Suppressor macrophage treated with lipopolysaccharide for 4 hours (primary cell): ENCODE results near the gene AQP1.

Experiments used
- DNase-seq: peaks from one replicate; pipeline ENCODE4 v3.0.0-alpha.2; 2020

Gene AQP1

GRCh38 chr7:30907527-30908267 lies 4.0 kb upstream of the AQP1 start:
- DNase-seq = no peak

- DNase-seq = no peak
Measured at GRCh38 chr7:30908681-30909080, 3.0 kb upstream of the AQP1 start.

DNA sequence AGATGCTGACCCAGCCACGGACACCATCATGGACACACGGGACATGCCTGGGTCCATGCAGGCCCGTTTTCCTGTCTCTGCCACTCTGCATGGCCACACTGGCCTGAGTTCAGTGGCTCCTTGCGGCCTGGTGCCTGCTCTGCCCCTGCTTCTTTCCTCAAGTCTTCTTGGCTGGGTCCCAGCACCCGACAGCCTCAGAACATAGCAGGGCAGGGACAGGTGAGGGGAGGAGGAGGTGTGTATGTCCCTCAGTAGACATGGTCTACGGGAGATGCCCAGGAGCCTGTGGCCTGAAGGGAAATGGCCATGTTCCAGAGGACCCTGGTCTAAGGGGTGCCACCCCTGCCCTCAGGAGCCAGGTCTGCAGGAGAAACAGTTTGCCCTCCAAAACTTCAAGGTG lies 2.2 kb upstream of the AQP1 start:
- DNase-seq = no peak

GRCh38 chr7:30910411-30911073 lies 1.1 kb upstream of the AQP1 start:
- DNase-seq = no peak

DNA sequence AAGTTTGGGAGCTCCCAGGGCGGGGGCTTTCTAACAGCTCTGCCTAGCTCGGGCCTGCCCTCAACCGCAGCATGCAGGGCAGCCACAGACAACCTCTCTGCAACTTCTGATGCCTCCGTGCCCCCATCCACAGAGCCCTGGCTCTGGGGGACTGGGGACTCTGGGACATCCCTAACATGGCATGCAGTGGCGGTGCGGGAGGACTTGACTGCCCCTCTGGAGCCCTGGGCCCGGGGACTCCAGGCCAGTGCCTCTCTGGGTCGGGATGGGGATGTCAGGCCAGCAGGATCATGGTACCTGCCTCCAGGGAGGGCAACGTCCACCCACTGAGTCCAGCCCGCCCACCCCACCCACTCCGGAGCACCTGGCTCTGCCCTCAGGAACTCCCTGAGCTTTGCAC lies 520 bp upstream of the AQP1 start:
- no peak for DNase-seq

GRCh38 chr7:30912021-30912730 lies 523 bp downstream of the AQP1 start:
- no peak for DNase-seq

GRCh38 chr7:30912731-30912985 lies 1.0 kb downstream of the AQP1 start:
- DNase-seq = no peak

DNA sequence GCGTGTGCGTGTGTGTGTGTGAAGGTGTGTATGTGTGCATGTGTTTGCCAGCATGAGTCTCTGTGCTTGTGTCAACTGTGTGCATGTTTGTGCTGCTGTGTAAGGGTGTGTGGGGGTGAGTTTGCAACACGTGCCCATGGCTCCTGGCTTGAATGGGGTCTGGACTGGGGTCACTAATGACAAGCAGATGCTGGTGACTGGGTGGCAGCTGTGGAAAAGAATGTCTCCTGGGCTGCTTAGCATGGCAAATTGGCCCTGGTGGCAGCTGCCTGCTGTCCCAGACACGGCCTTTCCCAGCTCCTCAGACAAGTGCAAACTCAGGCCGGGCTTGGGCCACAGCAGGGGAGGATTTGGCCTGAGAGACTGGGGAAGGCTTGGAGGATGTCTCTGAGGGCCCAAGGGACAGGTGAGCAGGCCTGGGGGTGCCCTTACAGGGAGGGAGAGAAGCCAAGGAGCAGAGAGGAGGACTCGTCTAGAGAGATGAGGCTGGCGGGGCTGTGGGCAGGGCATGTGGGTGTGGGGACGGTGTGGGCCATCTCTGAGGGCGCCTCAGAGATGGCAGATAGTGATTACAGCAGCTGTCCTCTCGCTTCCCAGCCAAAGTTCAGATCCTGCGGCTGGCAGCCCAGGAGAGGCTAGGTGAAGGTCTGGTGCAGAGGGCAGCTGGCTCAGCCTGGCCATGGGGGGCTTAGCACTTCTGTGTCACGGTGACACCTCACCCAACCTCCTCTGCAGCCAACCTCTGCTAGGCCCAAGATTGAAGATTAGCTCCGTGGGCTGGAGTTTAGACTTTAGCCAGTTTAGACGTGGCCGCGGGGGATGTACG lies 1.5 kb downstream of the AQP1 start:
- DNase-seq = no peak

GRCh38 chr7:30913821-30914515 lies 2.3 kb downstream of the AQP1 start:
- DNase-seq = no peak

DNA sequence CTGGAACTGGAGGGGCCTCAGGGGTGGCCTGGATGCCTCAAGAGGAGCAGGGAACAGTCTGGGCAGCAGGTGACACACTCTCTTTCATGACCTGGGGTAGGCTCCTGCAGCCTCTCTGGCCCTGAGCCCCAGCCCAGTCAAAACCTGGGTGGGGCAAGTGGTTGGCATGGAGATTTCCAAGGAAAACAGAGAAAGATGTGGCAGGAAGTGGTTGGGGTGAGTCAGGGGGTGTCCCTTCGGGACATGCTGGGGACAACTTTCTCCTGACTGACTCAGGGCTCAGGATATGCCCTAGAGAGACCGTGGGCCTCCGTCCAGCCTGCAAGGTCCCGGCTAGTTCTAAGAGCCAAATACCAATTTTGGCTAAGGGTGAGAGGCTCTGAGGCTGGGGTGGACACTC lies 2.9 kb downstream of the AQP1 start:
- DNase-seq = no peak

GRCh38 chr7:30915005-30915601 lies 3.5 kb downstream of the AQP1 start:
- no peak for DNase-seq

- DNase-seq = no peak
Measured at GRCh38 chr7:30915751-30916150, 4.1 kb downstream of the AQP1 start.

- DNase-seq = no peak
Measured at GRCh38 chr7:30916255-30916654, 4.6 kb downstream of the AQP1 start.

DNA sequence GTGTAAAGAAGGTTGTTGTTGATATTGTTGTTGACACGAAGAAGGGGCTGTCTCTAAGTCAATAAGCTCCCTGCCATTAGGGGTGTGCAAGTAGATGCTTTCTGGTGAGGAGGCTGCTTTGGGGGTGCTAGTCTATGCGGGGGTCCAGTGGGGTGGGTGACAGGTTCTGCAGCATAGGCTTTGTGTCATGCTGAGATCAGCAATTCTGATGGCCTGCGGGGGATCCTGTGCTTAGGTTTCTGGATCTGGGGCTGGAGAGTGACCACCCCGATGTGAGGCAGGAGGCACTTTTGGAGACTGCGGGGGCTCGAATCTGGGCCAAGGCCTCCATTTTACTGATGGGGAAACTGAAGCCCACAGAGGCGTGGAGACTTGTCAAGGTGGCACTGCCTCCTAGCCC lies 5.1 kb downstream of the AQP1 start:
- DNase-seq = no peak

DNA sequence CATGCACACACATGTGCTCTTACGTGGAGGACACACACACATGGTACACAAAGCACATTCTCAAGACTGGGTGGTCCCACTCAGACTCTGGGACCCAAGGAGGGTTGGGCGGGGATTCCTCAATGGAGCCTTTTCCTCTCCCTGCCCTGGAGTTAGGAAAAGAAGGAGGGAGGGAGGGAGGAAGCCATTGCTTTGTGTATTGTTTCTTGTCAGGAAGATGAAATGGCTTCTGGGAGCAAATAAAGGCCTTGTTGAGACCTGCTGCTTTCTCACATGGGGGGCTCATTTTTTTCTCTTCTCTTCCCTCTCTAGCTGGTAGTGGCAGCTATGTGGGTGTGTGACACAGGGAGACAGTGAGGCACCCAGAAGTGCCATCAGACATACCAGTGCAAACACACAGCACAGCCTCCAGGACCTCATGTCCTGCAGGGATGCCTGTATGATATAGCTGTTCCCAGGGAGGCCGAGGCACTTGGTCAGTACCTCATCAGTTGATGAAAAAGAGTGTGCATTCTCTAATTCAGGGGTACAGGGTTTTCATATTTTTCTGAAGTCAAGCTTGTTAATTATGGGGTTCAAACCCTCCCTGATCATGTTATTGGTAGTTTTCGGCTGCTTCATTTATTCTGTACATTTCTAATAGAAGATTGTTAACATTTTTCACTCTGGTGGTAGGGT lies 5.7 kb downstream of the AQP1 start:
- no peak for DNase-seq

DNA sequence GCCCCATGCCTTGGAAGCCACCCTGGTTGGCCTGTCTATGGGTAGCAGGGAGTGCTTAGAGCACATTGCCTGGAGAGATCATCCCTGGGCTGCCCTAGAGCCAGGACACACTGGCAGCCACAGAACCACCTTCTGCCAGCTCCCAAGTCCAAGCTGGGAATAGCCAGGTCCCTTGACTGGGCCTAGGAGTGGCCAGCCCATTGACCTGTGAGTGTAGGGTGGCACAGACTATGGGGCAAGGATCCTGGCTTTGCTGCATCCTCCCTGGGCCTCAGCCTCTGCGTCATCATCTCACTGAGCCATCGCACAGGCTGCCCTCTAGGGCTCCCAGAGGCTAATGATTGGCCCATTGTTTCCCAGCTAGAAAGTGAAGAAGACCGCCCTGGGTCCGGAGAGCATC lies 7.0 kb downstream of the AQP1 start:
- no peak for DNase-seq

DNA sequence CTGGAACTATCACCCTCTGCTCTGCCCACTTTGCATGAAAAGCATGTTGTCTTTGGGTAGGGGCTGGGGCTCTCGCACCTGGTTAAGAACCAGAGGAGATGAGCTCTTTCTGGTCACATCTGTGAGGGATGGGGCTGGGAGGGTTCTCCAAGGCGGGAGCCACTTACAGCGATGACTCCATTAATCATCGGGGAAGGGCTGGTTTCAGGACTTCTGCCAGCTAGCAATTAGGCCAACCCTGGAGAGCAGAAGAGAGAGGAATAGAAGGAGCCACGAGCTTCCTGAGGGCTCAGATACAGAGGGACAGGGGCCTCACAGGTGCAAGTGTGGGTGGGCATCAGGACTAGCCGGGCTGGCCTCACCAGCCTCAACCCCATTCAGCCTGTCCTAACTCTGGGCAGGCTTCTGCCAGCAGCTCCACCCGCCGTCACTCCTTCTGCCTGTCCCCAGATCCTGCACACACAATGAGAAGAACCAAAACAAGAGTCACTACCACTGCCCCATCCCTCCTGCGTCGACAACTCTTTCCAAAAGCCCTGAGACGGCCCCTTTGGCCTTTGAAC lies 8.4 kb downstream of the AQP1 start:
- no peak for DNase-seq

GRCh38 chr7:30920584-30921539 lies 9.2 kb downstream of the AQP1 start:
- DNase-seq = no peak

DNA sequence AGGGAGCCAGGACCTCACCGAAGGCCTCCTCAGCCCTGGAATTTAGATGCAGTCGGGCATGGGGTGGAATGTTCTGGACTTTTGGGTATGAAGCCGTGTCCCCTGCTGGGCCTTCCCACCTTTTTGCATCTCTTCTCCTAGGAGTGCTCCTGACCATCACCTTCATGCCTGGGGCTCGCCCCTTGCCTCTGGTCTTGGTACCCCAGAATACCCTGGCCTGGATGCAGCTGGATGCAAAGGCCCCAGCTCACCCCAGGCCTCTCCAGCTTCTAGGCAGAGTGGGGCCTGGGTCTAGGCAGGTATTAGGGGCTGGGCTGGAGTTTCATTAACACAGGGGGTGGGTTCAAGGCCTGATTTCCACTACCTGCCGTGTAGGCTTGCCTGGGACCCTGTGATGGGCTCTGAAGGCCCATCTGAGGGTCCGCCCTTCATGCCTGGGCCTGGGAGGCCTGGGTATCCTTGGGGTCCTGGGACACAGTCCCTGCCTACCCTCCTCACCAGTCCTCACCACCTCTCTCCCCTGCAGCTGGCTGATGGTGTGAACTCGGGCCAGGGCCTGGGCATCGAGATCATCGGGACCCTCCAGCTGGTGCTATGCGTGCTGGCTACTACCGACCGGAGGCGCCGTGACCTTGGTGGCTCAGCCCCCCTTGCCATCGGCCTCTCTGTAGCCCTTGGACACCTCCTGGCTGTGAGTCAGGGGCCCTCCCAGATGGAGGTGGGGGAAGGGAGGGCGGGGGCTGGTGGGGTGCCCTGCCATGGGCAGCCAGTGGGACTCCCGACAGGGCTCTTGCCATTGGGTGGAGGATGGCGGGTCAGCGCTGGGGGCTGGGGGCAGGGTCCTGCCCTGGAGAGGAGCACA lies 10.1 kb downstream of the AQP1 start:
- no peak for DNase-seq
